ENCODE results near the gene BRPF3. TPM values are rescaled to one million over a fixed set of nuclear protein-coding genes. Genes with fewer than 3 reads are reported as not detected.

BRPF3 gene
- total RNA-seq, 2 experiments from 2014 or later: 15.3 to 16.4 TPM

DNA sequence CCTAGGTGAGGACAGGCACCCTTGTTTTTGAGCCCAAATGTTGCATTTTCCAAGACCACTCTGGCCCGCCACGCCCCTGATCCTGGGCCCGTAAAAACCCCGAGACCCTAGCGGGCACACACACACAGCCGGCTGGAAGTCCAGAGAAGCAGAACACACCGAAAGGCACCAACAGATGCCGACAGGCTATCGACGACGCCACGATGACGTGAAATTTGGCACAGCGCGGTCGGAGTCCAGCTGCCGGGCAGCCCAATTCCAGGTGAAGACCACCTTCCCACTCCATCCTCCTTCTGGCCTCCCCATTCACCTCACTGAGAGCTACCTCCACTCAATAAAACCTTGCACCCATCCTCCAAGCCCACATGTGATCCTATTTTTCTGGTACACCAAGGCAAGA, 39.3 kb downstream of the BRPF3 start:
- no peak overlapping the region for H3K4me3 Mint-ChIP-seq

GRCh38 chr6:36239774-36240173, 43.2 kb downstream of the BRPF3 start:
- Mint-ChIP-seq H3K27ac (no peak overlapping the region), H3K4me3 (no peak overlapping the region), H3K27me3 (peaks cover 15% of the 10 kb centered on the region), H3K36me3 (no peaks in the 10 kb centered on the region), H3K4me1 (peaks cover 9% of the 10 kb centered on the region), H3K9me3 (no peaks in the 10 kb centered on the region)
- no peak for DNase-seq

More for the DNA sequence above, 39.3 kb downstream of the BRPF3 start:
- Mint-ChIP-seq H3K4me1 (no peaks in the 10 kb centered on the region), H3K36me3 (peaks cover 4% of the 10 kb centered on the region), H3K27me3 (no peaks in the 10 kb centered on the region), H3K9me3 (no peaks in the 10 kb centered on the region), H3K27ac (no peak overlapping the region)
- DNase-seq: no peak

DNA sequence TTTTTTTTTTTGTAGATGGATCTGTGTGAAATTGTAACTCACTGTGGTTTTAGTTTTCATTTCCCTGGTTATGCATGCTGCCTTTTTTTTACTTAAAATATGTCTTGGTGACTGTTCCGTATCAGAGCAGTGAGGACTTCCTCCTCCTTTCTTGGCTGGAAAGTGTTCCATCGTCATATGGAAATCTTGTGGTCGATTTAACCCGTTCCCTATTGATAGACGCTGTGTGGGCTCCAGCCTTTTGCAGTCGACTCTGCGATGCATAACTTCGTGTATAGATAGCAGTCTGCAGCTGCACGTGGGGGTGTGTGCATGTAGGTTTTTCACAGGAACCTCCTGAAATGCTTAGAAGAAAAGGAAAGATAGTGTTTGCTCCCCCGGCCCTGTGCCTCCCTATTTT, 45.2 kb downstream of the BRPF3 start:
- Mint-ChIP-seq H3K4me3 (no peak overlapping the region), H3K4me1 (peaks cover 9% of the 10 kb centered on the region), H3K27me3 (peaks cover 15% of the 10 kb centered on the region), H3K36me3 (no peaks in the 10 kb centered on the region), H3K27ac (no peak overlapping the region), H3K9me3 (no peaks in the 10 kb centered on the region)
- no peak for DNase-seq

DNA sequence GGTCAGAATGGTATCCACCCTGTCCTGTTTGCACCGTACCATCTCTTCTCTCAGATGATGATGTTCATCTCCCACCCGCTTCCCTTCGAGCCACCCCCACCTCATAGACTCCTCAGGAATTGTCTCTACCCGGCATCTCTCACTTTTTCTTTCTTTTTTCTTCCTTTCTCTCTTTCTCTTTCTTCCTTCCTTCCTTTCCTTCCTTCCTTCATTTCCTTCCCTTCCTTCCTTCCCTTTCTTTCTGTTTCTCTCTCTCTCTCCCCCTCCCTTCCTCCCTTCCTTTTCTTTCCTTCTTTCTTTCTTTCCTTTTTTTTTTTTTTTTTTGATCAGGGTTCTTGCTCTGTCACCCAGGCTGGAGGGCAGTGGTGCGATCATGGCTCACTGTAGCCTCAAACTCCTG, 45.6 kb downstream of the BRPF3 start:
- H3K36me3 Mint-ChIP-seq: no peaks in the 10 kb centered on the region
- no peak overlapping the region for H3K4me3 Mint-ChIP-seq
- H3K4me1 Mint-ChIP-seq: peaks cover 9% of the 10 kb centered on the region
- DNase-seq: no peak
- no peaks in the 10 kb centered on the region for H3K9me3 Mint-ChIP-seq
- H3K27me3 Mint-ChIP-seq: peaks cover 15% of the 10 kb centered on the region
- no peak overlapping the region for H3K27ac Mint-ChIP-seq

DNA sequence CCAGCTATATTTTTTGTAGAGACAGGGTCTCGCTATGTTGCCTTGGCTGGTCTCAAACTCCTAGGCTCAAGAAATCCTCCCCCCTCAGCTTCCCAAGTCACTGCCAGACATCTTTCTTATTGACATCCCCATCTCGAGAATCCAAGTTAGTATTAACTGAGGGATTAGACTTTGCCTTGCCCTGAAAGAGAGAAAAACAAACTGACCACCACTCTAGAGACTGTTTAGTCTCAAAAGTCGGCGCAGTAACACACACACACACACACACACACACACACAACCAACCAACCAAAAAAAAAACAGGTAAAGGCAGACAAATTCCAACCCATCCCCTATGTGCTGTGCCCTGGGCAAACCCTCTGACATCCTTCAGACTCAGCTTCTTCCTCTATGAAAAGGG, 46.1 kb downstream of the BRPF3 start:
- Mint-ChIP-seq H3K27me3 (peaks cover 15% of the 10 kb centered on the region), H3K4me1 (peaks cover 9% of the 10 kb centered on the region), H3K4me3 (no peak overlapping the region), H3K27ac (no peak overlapping the region), H3K36me3 (no peaks in the 10 kb centered on the region), H3K9me3 (no peaks in the 10 kb centered on the region)
- DNase-seq: no peak

- peaks cover 9% of the 10 kb centered on the region for H3K4me1 Mint-ChIP-seq
- H3K27ac Mint-ChIP-seq: no peak overlapping the region
- no peak for DNase-seq
- H3K27me3 Mint-ChIP-seq: peaks cover 15% of the 10 kb centered on the region
- no peaks in the 10 kb centered on the region for H3K36me3 Mint-ChIP-seq
- no peaks in the 10 kb centered on the region for H3K9me3 Mint-ChIP-seq
- no peak overlapping the region for H3K4me3 Mint-ChIP-seq
These were observed 47.1 kb downstream of the BRPF3 start for GRCh38 chr6:36243562-36244212.

DNA sequence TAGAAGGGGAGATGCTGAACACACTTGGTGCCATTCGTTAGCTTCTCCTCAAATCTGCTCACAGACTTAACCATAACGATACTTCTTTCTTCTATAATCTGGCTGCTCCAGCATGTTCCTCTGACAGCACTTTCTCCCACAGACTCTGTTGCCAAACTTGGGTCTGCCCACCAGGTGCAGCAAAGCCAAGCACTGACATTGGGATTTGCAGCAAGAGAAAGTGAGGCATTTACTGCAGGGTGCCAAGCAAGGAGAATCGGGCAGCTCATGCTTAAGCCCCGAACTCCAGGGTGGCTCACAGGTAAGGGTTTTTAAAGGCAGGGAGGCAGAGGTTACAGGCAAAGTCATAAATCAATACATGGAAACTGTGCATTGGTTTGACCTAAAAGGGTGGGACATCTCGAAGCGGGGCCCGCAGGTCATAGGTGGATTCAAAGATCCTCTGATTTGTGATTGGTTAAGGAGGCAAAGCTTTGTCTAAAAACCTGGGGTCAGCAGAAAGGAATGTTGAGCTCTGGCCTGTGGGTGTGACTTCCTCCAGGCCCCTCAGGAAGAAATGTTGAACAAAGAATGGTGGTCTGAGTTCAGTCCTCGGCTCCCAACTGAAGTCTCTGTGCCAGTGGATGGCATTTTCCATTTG, 48.2 kb downstream of the BRPF3 start:
- Mint-ChIP-seq H3K4me1 (peaks cover 9% of the 10 kb centered on the region), H3K27ac (no peak overlapping the region), H3K27me3 (peaks cover 15% of the 10 kb centered on the region), H3K9me3 (no peaks in the 10 kb centered on the region), H3K4me3 (no peak overlapping the region), H3K36me3 (no peaks in the 10 kb centered on the region)
- no peak for DNase-seq

- Mint-ChIP-seq H3K9me3 (no peaks in the 10 kb centered on the region), H3K4me3 (no peak overlapping the region), H3K4me1 (peaks cover 9% of the 10 kb centered on the region), H3K27ac (no peak overlapping the region), H3K36me3 (no peaks in the 10 kb centered on the region), H3K27me3 (peaks cover 15% of the 10 kb centered on the region)
- DNase-seq: peak; percentile 13
These were observed 49.1 kb downstream of the BRPF3 start for GRCh38 chr6:36245572-36246061.

DNA sequence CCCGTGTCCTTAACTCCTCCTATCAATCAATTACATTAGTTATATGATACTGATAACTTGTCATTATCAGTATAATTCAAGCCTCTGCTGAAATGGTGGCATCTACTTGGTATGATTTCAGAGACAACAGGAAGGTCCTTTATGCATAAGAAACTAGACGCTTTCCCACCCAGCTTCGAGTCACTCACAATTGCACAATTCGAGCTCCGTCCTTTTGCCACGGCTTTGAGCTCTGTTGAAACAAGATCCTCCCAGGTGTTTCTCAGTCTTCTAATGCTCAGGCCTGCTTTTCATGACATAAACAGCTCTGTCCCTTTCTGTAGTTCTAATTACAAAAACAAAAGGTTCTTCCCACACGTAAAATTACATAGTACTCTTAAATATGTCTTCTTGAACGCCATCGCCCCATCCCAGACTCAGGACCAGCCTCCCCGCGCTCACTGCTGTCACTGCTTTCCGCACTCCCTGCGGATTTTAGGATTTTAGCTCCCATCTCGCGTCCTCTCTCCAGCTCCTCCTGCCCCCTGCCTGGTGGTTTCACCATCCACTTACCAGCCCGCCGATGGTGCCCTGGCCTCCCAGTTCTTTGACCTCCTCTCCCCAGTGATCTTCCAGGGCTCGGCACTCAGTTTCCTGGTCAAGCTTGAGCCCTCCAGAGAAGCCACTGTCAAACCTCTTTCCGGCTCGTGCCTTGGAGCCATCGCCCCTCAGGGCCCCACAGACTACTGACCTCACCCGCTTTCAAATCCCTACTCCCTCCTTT, 50.1 kb downstream of the BRPF3 start:
- H3K36me3 Mint-ChIP-seq: no peaks in the 10 kb centered on the region
- H3K4me1 Mint-ChIP-seq: peaks cover 6% of the 10 kb centered on the region
- H3K9me3 Mint-ChIP-seq: no peaks in the 10 kb centered on the region
- no peak overlapping the region for H3K4me3 Mint-ChIP-seq
- DNase-seq: no peak
- H3K27ac Mint-ChIP-seq: no peak overlapping the region
- H3K27me3 Mint-ChIP-seq: peaks cover 15% of the 10 kb centered on the region

GRCh38 chr6:36247693-36248092, 51.1 kb downstream of the BRPF3 start:
- H3K36me3 Mint-ChIP-seq: no peaks in the 10 kb centered on the region
- H3K4me3 Mint-ChIP-seq: no peak overlapping the region
- no peaks in the 10 kb centered on the region for H3K9me3 Mint-ChIP-seq
- DNase-seq: no peak
- peaks cover 2% of the 10 kb centered on the region for H3K4me1 Mint-ChIP-seq
- no peak overlapping the region for H3K27ac Mint-ChIP-seq
- peaks cover 6% of the 10 kb centered on the region for H3K27me3 Mint-ChIP-seq

DNA sequence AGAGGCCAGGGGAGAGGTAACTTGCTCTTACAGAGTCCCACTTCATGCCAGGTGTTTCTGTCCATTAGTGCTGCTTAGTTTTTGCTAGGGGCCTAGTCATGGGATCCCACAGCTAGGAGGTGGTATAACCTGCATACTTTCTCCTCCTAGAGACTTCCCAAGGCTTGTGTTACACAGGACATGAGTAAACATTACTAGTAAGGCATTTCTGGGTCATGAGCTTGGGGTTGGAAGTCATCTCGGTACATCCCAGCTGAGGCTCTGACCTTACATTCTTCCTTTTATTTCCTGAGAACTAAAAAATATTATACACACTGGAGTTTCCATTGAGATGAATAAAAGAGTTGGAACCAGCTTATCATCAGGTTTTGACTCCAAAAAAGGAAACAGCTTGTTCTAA, 52.4 kb downstream of the BRPF3 start:
- no peak overlapping the region for H3K4me3 Mint-ChIP-seq
- H3K27me3 Mint-ChIP-seq: no peaks in the 10 kb centered on the region
- H3K9me3 Mint-ChIP-seq: no peaks in the 10 kb centered on the region
- H3K36me3 Mint-ChIP-seq: no peaks in the 10 kb centered on the region
- no peaks in the 10 kb centered on the region for H3K4me1 Mint-ChIP-seq
- H3K27ac Mint-ChIP-seq: no peak overlapping the region
- no peak for DNase-seq

- Mint-ChIP-seq H3K36me3 (no peaks in the 10 kb centered on the region), H3K4me3 (no peak overlapping the region), H3K27ac (no peak overlapping the region), H3K9me3 (no peaks in the 10 kb centered on the region), H3K4me1 (no peaks in the 10 kb centered on the region), H3K27me3 (no peaks in the 10 kb centered on the region)
- DNase-seq: no peak
These were observed 53.0 kb downstream of the BRPF3 start for GRCh38 chr6:36249536-36249935.

DNA sequence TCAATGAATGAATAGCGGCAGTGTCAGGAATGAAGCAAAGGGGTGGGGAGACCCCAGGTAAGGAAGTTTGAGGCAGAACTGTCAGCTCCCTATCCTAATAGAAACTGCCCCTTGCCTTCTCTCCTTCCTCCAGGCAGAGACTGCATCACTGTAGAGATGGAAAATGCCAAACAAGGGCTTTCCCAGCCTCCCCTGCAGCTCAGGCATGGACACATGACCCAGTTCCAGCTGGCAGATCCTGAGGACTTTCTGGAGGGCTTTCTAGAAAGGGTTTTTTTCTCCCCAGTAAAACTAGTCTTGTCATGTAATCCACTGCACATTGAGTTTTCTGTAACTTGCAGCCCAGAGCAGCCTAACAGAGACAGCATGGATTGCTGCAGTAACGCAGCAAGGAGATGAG, 55.5 kb downstream of the BRPF3 start:
- H3K9me3 Mint-ChIP-seq: peaks cover 1% of the 10 kb centered on the region
- H3K4me3 Mint-ChIP-seq: no peak overlapping the region
- DNase-seq: no peak
- no peaks in the 10 kb centered on the region for H3K4me1 Mint-ChIP-seq
- no peak overlapping the region for H3K27ac Mint-ChIP-seq
- H3K36me3 Mint-ChIP-seq: no peaks in the 10 kb centered on the region
- H3K27me3 Mint-ChIP-seq: no peaks in the 10 kb centered on the region

- peaks cover 1% of the 10 kb centered on the region for H3K36me3 Mint-ChIP-seq
- no peak for DNase-seq
- no peaks in the 10 kb centered on the region for H3K9me3 Mint-ChIP-seq
- no peak overlapping the region for H3K27ac Mint-ChIP-seq
- H3K27me3 Mint-ChIP-seq: no peaks in the 10 kb centered on the region
- no peak overlapping the region for H3K4me3 Mint-ChIP-seq
- no peaks in the 10 kb centered on the region for H3K4me1 Mint-ChIP-seq
These were observed 67.0 kb downstream of the BRPF3 start for GRCh38 chr6:36263390-36264000.

DNA sequence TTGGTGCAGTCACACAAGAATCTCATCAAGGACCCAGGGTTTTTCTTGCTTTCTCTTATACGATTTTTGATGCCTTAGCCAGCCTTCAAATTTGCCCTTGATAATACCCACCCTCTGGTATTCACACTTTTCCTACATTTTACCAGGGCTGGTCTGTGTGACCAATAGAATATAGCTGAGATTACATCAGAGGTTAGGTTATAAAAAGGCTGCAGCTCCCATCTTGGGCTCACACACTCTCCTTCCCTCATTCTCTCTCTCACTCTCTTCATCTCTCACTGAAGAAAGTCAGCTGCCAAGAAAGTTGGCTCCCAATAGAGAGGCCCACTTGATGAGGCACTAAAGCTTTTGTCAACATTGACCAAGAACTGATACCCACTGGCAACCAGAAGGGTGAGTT, 69.2 kb downstream of the BRPF3 start:
- peaks cover 1% of the 10 kb centered on the region for H3K36me3 Mint-ChIP-seq
- no peak overlapping the region for H3K27ac Mint-ChIP-seq
- H3K27me3 Mint-ChIP-seq: no peaks in the 10 kb centered on the region
- DNase-seq: no peak
- no peaks in the 10 kb centered on the region for H3K9me3 Mint-ChIP-seq
- no peaks in the 10 kb centered on the region for H3K4me1 Mint-ChIP-seq
- H3K4me3 Mint-ChIP-seq: no peak overlapping the region

Measured in activated naive CD8-positive, alpha-beta T cell treated with anti-CD3 and anti-CD28 coated beads for 36 hours (primary cell).